Measurements from ENCODE around the gene U2AF1. TPM values are rescaled to one million over a fixed set of nuclear protein-coding genes. Genes with fewer than 3 reads are reported as not detected.
"Not testable (repeated sequence)": the region's sequence is repeated elsewhere in the genome, so short reads cannot be mapped to it uniquely, and the experiment has no call there.

Gene U2AF1
- total RNA-seq, 4 donors from 2014 or later = 28.4 to 48.9 (median 36.8) TPM

- H3K4me3 ChIP-seq; intact Hi-C loops (cut with DNase I): not testable (repeated sequence)
Measured at GRCh38 chr21:43072742-43073141, 34.6 kb downstream of the U2AF1 start.

GRCh38 chr21:43069682-43070081, 37.7 kb downstream of the U2AF1 start:
- WGBS, 2 donors = no CpG with 5 or more reads among the region's 10 CpGs

More at GRCh38 chr21:43072742-43073141, 34.6 kb downstream of the U2AF1 start:
- not testable (repeated sequence) for H3K27me3 ChIP-seq, H3K4me1 ChIP-seq, H3K27ac ChIP-seq, H3K36me3 ChIP-seq, H3K9me3 ChIP-seq, DNase-seq
- no CpG with 5 or more reads among the region's 11 CpGs for WGBS, 2 donors

GRCh38 chr21:43068065-43068464, 39.3 kb downstream of the U2AF1 start:
- H3K9me3 ChIP-seq; intact Hi-C loops (cut with DNase I); H3K4me1 ChIP-seq; H3K27me3 ChIP-seq; H3K27ac ChIP-seq; DNase-seq; H3K4me3 ChIP-seq; H3K36me3 ChIP-seq: not testable (repeated sequence)
- WGBS, 2 donors = no CpG with 5 or more reads among the region's 12 CpGs

More at GRCh38 chr21:43069682-43070081, 37.7 kb downstream of the U2AF1 start:
- H3K9me3 ChIP-seq; H3K4me3 ChIP-seq; DNase-seq; H3K36me3 ChIP-seq; H3K4me1 ChIP-seq; H3K27ac ChIP-seq; intact Hi-C loops (cut with DNase I); H3K27me3 ChIP-seq: not testable (repeated sequence)

GRCh38 chr21:43066690-43067089, 40.7 kb downstream of the U2AF1 start:
- H3K9me3 ChIP-seq; H3K36me3 ChIP-seq; DNase-seq; H3K27me3 ChIP-seq; intact Hi-C loops (cut with DNase I); H3K4me1 ChIP-seq; H3K27ac ChIP-seq; H3K4me3 ChIP-seq: not testable (repeated sequence)
- 83% methylated on average over 2 of the region's 12 CpGs; no CpG with 5 or more reads in 1 of the 2 donors for WGBS, 2 donors

GRCh38 chr21:43065991-43066390, 41.4 kb downstream of the U2AF1 start:
- WGBS, 2 donors = no CpG with 5 or more reads among the region's 30 CpGs
- H3K27me3 ChIP-seq; DNase-seq; H3K4me1 ChIP-seq; H3K27ac ChIP-seq; intact Hi-C loops (cut with DNase I); H3K36me3 ChIP-seq; H3K4me3 ChIP-seq; H3K9me3 ChIP-seq: not testable (repeated sequence)

GRCh38 chr21:43064265-43064917, 43.0 kb downstream of the U2AF1 start:
- H3K27ac ChIP-seq; H3K4me3 ChIP-seq; DNase-seq; H3K27me3 ChIP-seq; intact Hi-C loops (cut with DNase I); H3K4me1 ChIP-seq; H3K36me3 ChIP-seq; H3K9me3 ChIP-seq: not testable (repeated sequence)
- no CpG with 5 or more reads among the region's 22 CpGs for WGBS, 2 donors

GRCh38 chr21:43062955-43063664, 44.3 kb downstream of the U2AF1 start:
- H3K4me3 ChIP-seq; H3K27ac ChIP-seq; H3K4me1 ChIP-seq; H3K36me3 ChIP-seq; H3K9me3 ChIP-seq; intact Hi-C loops (cut with DNase I); DNase-seq; H3K27me3 ChIP-seq: not testable (repeated sequence)
- WGBS, 2 donors = no CpG with 5 or more reads among the region's 28 CpGs

- WGBS, 2 donors = no CpG with 5 or more reads among the region's 13 CpGs
- H3K27ac ChIP-seq; H3K4me3 ChIP-seq; H3K4me1 ChIP-seq; intact Hi-C loops (cut with DNase I); H3K27me3 ChIP-seq; H3K36me3 ChIP-seq; DNase-seq; H3K9me3 ChIP-seq: not testable (repeated sequence)
Measured at GRCh38 chr21:43053112-43053511, 54.3 kb downstream of the U2AF1 start.

- H3K27ac ChIP-seq = peak overlapping the region in 1 of 4 donors; percentile 39
- intact Hi-C loops (cut with DNase I) = not testable (repeated sequence)
Measured at GRCh38 chr21:43045876-43046821, 61.2 kb downstream of the U2AF1 start.

GRCh38 chr21:43045165-43045875, 62.0 kb downstream of the U2AF1 start:
- WGBS, 2 donors = 40% methylated on average over 2 of the region's 17 CpGs; no CpG with 5 or more reads in 1 of the 2 donors
- H3K27me3 ChIP-seq; DNase-seq; H3K4me3 ChIP-seq; H3K36me3 ChIP-seq; H3K4me1 ChIP-seq; H3K27ac ChIP-seq; H3K9me3 ChIP-seq; intact Hi-C loops (cut with DNase I): not testable (repeated sequence)

More at GRCh38 chr21:43045876-43046821, 61.2 kb downstream of the U2AF1 start:
- no CpG with 5 or more reads among the region's 21 CpGs for WGBS, 2 donors
- DNase-seq, H3K4me3 ChIP-seq, H3K4me1 ChIP-seq, H3K36me3 ChIP-seq, H3K27me3 ChIP-seq, H3K9me3 ChIP-seq: not testable (repeated sequence)

- WGBS, 2 donors = no CpG with 5 or more reads among the region's 14 CpGs
- H3K27ac ChIP-seq; H3K9me3 ChIP-seq; H3K36me3 ChIP-seq; intact Hi-C loops (cut with DNase I); DNase-seq; H3K4me1 ChIP-seq; H3K4me3 ChIP-seq; H3K27me3 ChIP-seq: not testable (repeated sequence)
Measured at GRCh38 chr21:43044547-43044946, 62.8 kb downstream of the U2AF1 start.

GRCh38 chr21:43043291-43043690, 64.1 kb downstream of the U2AF1 start:
- H3K4me1 ChIP-seq; H3K9me3 ChIP-seq; H3K36me3 ChIP-seq; H3K27ac ChIP-seq; H3K4me3 ChIP-seq; intact Hi-C loops (cut with DNase I); H3K27me3 ChIP-seq; DNase-seq: not testable (repeated sequence)
- 93 to 100% methylated on average over 1 to 3 of the region's 14 CpGs for WGBS, 2 donors
